ENCODE results near the gene ETV5. TPM values are rescaled to one million over a fixed set of nuclear protein-coding genes. Genes with fewer than 3 reads are reported as not detected.

Gene ETV5
- total RNA-seq, 1 donor from 2014 or later = 29.7 TPM

- Mint-ChIP-seq H3K4me3 (no peak overlapping the region), H3K27me3 (ENCODE audit: low read depth) (no peaks in the 10 kb centered on the region), H3K36me3 (no peaks in the 10 kb centered on the region), H3K27ac (peak overlapping the region; percentile 74), H3K4me1 (peaks cover 50% of the 10 kb centered on the region), H3K9me3 (no peaks in the 10 kb centered on the region)
- TF ChIP-seq CTCF (IDR thresholded peaks at IDR 0.05; ENCODE audit: unreplicated experiment) = no peak
- DNase-seq (ENCODE audit: low spot score in 2 of 2, unreplicated experiment in 2 of 2) = no peak
Observed at GRCh38 chr3:186123012-186123411, 14.1 kb upstream of the ETV5 start.

GRCh38 chr3:186121968-186122367 is 13.1 kb upstream of the ETV5 start:
- peaks cover 46% of the 10 kb centered on the region for H3K4me1 Mint-ChIP-seq
- DNase-seq (ENCODE audit: low spot score in 2 of 2, unreplicated experiment in 2 of 2) = no peak
- H3K27me3 Mint-ChIP-seq (ENCODE audit: low read depth) = no peaks in the 10 kb centered on the region
- H3K4me3 Mint-ChIP-seq = no peak overlapping the region
- H3K27ac Mint-ChIP-seq = peak overlapping the region; percentile 76
- no peaks in the 10 kb centered on the region for H3K9me3 Mint-ChIP-seq
- no peak for TF ChIP-seq CTCF (IDR thresholded peaks at IDR 0.05; ENCODE audit: unreplicated experiment)
- H3K36me3 Mint-ChIP-seq = no peaks in the 10 kb centered on the region

- DNase-seq (ENCODE audit: low spot score in 2 of 2, unreplicated experiment in 2 of 2) = no peak
- H3K36me3 Mint-ChIP-seq = no peaks in the 10 kb centered on the region
- H3K4me3 Mint-ChIP-seq = no peak overlapping the region
- no peak for TF ChIP-seq CTCF (IDR thresholded peaks at IDR 0.05; ENCODE audit: unreplicated experiment)
- H3K4me1 Mint-ChIP-seq = peaks cover 46% of the 10 kb centered on the region
- H3K27me3 Mint-ChIP-seq (ENCODE audit: low read depth) = peaks cover 2% of the 10 kb centered on the region
- H3K9me3 Mint-ChIP-seq = no peaks in the 10 kb centered on the region
- no peak overlapping the region for H3K27ac Mint-ChIP-seq
Observed at GRCh38 chr3:186121278-186121677, 12.4 kb upstream of the ETV5 start.

- Mint-ChIP-seq H3K36me3 (no peaks in the 10 kb centered on the region), H3K4me3 (no peak overlapping the region), H3K4me1 (peaks cover 38% of the 10 kb centered on the region), H3K27me3 (ENCODE audit: low read depth) (peaks cover 14% of the 10 kb centered on the region), H3K27ac (no peak overlapping the region), H3K9me3 (no peaks in the 10 kb centered on the region)
- no peak for TF ChIP-seq CTCF (IDR thresholded peaks at IDR 0.05; ENCODE audit: unreplicated experiment)
- no peak for DNase-seq (ENCODE audit: low spot score in 2 of 2, unreplicated experiment in 2 of 2)
Observed at GRCh38 chr3:186119499-186119898, 10.6 kb upstream of the ETV5 start.

GRCh38 chr3:186118692-186119091 is 9.8 kb upstream of the ETV5 start:
- peaks cover 30% of the 10 kb centered on the region for H3K4me1 Mint-ChIP-seq
- no peak for DNase-seq (ENCODE audit: low spot score in 2 of 2, unreplicated experiment in 2 of 2)
- no peak overlapping the region for H3K4me3 Mint-ChIP-seq
- H3K27ac Mint-ChIP-seq = no peak overlapping the region
- H3K9me3 Mint-ChIP-seq = no peaks in the 10 kb centered on the region
- H3K36me3 Mint-ChIP-seq = no peaks in the 10 kb centered on the region
- H3K27me3 Mint-ChIP-seq (ENCODE audit: low read depth) = peaks cover 20% of the 10 kb centered on the region
- no peak for TF ChIP-seq CTCF (IDR thresholded peaks at IDR 0.05; ENCODE audit: unreplicated experiment)

GRCh38 chr3:186117521-186118134 is 8.7 kb upstream of the ETV5 start:
- peaks cover 31% of the 10 kb centered on the region for H3K27me3 Mint-ChIP-seq (ENCODE audit: low read depth)
- no peaks in the 10 kb centered on the region for H3K36me3 Mint-ChIP-seq

More at GRCh38 chr3:186117521-186118134, 8.7 kb upstream of the ETV5 start:
- Mint-ChIP-seq H3K9me3 (no peaks in the 10 kb centered on the region), H3K4me3 (no peak overlapping the region), H3K27ac (no peak overlapping the region), H3K4me1 (peaks cover 19% of the 10 kb centered on the region)
- no peak for DNase-seq (ENCODE audit: low spot score in 2 of 2, unreplicated experiment in 2 of 2)
- no peak for TF ChIP-seq CTCF (IDR thresholded peaks at IDR 0.05; ENCODE audit: unreplicated experiment)

All from mesothelial cell of epicardium (in vitro differentiated cells).